Stimulated activated CD4-positive, alpha-beta T cell treated with anti-CD3 and anti-CD28 coated beads, Interleukin-2, amount 100 ng/mL, for 48 hours (primary cell): ENCODE data around the gene BCKDHB.

Experiments used
- DNase-seq, 2 donors: peaks; one replicate each; pipeline ENCODE4 v3.0.0-alpha.2; 2020

The BCKDHB gene

GRCh38 chr6:80333342-80333741 is 226.9 kb downstream of the BCKDHB start:
- DNase-seq, result no peak

DNA sequence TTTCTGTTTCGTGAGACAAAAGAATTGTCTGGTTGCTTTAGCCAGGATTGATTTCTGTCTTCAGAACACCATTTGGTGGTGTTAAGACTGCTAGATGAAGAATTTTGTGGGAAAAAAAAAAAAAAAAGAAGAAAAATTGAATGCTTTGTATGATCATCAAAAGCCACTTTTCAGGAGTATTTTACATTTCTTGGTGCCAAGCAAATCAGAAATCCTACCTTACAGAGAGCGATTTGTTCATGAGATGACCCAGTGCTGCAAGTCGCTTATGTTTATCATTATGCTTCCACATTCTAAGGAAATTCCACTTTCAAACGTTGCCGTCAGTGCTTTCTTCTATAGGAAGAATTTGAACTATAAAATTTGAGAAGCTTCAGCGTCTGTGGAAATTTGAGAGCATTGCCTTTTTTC is 228.7 kb downstream of the BCKDHB start:
- DNase-seq, result no peak

DNA sequence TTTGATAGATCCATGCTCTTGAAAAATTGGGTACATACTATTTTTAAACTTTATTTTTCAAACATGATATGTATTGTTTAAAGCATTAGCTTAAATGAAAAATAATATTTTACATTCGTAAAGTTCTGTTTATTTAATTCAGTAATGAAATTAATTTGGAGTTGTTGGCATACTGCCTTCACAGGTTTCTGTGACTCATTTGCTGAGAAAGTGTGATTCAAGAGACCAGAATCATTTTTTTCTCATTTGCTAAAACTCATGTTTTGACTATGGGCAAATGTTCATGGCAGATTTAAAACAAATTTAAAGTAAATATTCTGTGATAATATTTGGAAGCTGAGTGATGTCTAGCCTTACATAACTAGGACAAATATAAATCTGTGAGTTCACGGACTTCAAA is 230.4 kb downstream of the BCKDHB start:
- DNase-seq, result no peak

- DNase-seq, result peak; percentile 63 to 72
Observed at GRCh38 chr6:80338201-80338836, 231.8 kb downstream of the BCKDHB start.

DNA sequence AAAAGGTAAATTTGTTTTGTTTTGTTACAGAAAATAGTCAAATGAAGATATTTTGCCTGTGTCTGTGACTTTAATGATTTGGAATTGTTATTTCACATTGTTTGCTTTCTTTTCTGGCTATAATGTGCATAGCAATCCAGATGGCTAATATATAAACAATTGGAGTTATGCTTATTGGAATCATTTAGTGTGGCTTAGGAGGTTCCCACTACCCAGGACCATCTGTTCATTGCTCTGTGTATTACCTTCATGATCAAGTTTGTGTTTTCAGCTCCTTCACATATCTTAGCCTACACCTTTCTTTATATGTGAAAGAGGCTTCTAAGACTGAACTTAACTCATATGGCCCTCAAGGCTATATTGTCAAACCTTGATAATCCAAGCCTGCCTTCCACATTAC is 232.9 kb downstream of the BCKDHB start:
- DNase-seq, result no peak

GRCh38 chr6:80340280-80340679 is 233.8 kb downstream of the BCKDHB start:
- no peak for DNase-seq

DNA sequence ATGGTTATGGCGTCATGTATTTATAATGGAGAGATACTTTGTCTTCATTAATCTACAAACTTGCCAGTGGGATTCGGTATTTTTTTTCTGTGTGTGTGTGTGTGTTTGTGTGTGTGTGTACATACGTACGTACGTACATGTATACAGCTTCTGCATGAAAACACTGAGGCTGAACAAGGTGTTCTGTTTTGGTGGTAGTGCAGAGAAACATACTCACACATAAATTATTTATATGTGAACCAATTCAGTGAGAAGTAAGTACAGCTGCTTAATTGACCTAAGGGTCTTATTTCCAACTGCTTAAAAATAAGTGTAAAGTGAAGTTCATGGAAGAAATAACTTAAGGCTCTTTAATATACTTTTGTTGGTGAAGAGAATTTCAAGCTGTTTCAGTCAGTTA is 234.2 kb downstream of the BCKDHB start:
- DNase-seq, result no peak

GRCh38 chr6:80341330-80341729 is 234.9 kb downstream of the BCKDHB start:
- no peak for DNase-seq

- no peak for DNase-seq
Observed at GRCh38 chr6:80343511-80343910, 237.0 kb downstream of the BCKDHB start.

GRCh38 chr6:80347101-80347500 is 240.6 kb downstream of the BCKDHB start:
- no peak for DNase-seq

- no peak for DNase-seq
Observed at GRCh38 chr6:80348263-80348662, 241.8 kb downstream of the BCKDHB start.

- no peak for DNase-seq
Observed at GRCh38 chr6:80356000-80356399, 249.5 kb downstream of the BCKDHB start.

GRCh38 chr6:80356545-80356944 is 250.1 kb downstream of the BCKDHB start:
- DNase-seq, result no peak

- DNase-seq, result no peak
Observed at GRCh38 chr6:80357081-80357480, 250.6 kb downstream of the BCKDHB start.

- no peak for DNase-seq
Observed at GRCh38 chr6:80357674-80358073, 251.2 kb downstream of the BCKDHB start.

- no peak for DNase-seq
Observed at GRCh38 chr6:80363501-80364122, 257.1 kb downstream of the BCKDHB start.

- DNase-seq, result no peak
Observed at GRCh38 chr6:80364149-80364548, 257.7 kb downstream of the BCKDHB start.

- DNase-seq, result no peak
Observed at GRCh38 chr6:80366051-80366450, 259.6 kb downstream of the BCKDHB start.

- no peak for DNase-seq
Observed at GRCh38 chr6:80366714-80367113, 260.2 kb downstream of the BCKDHB start.

DNA sequence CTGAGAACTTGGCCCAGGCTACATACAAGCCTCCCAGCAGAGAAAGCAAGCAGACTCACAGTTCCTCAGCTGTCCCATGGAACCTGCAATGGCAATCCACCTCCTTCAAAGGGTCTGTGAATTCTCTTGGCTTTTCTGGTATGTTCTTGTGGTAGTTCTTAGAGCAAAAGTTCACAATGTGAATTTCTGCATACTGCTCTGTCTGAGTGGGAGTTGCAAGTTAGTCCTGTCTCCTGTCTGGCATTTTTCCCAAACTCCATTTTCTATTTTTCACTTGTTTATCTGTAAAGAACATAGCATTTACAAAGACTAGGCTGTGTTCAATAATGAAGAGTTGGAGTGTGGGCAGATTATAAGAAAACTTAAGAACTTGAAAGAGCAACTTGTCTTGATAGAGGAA is 269.9 kb downstream of the BCKDHB start:
- DNase-seq, result no peak

- DNase-seq, result no peak
Observed at GRCh38 chr6:80380566-80380965, 274.1 kb downstream of the BCKDHB start.

- DNase-seq, result no peak
Observed at GRCh38 chr6:80382811-80383210, 276.3 kb downstream of the BCKDHB start.

GRCh38 chr6:80388507-80388906 is 282.0 kb downstream of the BCKDHB start:
- no peak for DNase-seq
